Measurements from ENCODE around the gene LRRC27.

Gene LRRC27

DNA sequence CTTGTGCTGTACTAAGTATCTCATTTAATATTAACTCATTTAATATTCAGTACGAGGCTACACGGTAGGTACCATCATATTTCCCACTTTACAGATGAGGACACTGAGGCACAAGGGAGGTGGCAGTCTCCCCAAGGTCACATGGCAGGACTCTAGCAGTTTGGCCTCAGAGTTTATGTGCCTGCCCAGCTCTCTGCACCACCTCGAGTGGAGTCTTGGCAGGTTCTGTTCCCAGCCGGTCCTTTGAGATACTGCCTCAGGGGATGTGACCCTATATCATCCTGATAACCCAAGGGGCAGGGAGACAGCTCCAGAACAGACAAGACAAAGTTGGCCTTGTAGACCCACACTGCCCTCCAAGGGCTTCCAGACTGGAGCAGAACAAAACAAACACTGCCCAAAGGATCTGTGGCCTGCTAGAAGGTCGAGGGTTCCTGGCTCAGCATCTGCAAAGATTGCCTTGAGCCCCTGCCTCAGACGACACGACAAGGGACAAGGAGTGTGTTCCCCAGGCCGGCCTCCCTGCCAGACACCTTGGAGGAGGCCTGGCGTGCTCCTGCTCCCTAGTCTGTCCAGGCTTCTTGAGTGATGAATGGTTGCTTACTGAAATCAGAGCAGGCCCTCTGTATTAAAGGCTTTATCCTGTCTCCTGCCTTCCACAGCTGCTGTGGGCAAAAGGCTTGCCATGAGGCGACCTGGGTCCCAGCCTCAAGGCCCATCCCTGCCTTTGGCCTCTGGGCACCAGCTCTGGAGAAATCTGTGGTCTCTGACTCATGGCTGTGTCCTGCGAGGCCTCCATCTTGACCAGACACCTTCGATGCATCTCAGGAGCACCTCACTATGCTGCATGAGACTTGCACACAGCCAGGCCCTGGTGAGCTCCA is 61.1 kb downstream of the LRRC27 start:
- no peak for DNase-seq

DNA sequence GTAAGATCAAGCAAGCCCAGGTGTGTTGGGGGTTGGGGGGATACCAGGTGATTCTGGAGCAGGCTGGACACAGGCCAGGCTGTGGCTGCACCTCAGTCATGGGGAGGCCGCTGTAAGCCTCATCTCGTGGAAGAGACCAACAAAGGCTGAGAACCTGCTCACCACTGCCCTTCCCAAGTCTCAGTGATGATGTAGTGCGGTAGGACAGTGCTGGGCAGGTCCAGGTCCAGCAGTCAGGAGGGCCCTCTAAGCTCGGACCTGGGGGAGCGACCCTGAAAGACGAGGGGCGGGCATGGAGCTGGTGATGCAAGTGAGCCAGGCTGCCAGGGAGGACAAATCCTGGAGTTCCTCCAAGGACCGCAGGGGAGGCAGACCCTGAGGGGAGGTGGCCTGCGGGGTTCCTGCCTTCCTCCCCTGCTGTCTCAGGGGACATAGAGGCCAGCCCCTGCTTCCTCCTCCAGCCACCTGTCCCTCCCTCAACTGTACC is 61.7 kb downstream of the LRRC27 start:
- DNase-seq: no peak

DNA sequence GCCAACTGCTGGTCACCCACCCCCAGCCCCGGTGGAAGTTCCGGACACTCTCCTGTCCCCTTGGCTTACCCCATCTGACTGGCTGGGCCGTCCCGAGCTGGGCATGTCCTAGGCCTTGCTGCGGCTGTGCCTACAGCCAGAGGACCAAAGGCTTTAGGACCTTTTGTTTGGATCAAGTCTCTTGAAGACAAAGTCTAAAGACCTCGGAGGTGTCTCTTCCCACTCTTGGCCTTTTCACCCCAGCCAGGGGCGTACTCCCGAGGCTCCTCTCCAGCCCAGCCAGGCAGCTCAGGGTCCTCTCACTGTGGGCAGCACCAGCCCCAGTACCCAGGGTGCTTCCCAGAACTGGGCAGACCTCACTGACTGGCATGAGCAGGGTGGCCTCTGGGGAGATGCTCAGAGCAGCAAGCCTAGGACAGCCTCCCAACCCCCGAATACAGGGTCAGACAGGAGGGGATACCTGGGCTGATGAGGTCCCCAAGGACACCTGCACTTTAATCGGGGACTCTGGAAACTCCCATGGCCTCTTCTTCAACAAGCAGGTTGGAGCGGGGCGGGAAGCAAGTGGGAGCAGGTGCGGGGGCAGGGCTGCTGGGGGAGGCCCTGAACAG is 62.3 kb downstream of the LRRC27 start:
- DNase-seq: no peak

DNA sequence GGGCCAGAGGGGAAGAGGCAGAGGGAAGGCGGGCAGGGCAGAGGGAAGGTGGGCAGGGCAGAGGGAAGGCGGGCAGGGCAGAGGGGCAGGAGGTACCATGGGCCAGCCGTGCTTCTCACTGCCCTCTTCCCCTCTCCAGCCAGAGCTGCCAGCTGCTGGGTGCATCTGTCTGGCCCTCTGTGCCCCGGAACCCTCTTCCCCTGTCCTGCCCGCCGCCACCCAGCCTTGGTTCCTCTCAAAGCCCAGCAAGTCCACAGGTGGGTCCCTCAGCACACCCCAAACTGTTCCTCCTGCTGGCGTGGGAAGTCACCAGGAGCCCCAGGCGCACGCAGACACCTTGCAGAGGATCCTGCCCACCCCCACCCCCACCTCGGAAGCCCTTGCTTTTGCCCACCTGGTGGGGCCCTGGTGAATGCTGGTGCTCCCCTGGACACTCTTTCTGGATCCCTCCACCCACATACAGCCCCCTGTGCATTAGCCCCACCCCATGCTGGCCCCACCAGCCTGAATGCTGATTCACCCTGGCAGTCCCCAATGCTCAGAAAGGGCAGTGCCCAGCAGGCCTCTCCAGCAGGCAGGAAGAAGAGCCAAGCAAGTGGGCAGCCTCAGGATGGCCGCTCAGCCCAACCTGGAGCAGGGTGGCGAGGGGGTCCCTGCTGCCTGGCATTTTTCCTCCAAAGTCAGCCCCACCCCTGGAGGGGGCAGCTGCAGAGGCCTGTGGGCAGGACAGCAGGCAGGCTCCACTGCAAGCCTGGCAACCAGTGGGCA is 63.1 kb downstream of the LRRC27 start:
- no peak for DNase-seq

DNA sequence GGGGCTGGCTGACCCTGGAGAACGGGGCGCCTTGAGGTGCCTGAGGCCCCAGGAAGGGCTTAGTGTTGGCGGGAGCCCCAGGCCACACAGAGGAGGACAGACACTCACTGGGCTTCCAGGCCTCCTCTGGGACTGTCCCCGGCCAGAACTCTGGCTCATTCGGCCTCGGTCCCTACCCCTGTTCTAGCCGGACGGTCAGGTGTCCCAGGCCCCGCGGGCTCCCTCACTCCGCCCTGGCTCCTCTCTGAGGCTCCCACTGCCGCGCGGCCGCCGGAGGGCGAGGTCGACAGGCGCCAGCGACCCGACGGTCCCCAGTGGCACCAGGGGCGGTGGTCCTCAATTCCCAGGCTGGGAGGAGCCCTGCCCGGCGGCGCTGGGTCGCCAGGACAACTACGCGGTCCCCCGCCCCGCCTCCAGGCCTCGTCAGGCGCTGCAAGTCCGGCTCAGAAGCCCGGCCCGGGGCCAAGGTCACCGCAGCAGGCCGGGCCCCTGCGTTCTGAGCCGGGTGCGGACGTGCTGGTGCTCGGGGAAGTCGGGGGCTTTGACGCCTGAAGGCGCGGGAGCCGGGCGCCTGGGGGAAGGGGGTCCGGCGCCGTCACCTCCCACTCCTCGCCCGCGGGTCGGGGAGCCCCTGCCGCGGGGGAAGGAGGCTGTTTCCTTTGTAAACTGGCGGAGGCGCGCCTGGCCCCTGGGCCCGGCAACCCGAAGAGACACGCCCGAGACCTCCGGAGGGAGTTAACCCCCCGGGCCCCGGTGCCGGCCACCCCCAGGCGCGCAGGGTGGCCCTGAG is 63.9 kb downstream of the LRRC27 start:
- no peak for DNase-seq

DNA sequence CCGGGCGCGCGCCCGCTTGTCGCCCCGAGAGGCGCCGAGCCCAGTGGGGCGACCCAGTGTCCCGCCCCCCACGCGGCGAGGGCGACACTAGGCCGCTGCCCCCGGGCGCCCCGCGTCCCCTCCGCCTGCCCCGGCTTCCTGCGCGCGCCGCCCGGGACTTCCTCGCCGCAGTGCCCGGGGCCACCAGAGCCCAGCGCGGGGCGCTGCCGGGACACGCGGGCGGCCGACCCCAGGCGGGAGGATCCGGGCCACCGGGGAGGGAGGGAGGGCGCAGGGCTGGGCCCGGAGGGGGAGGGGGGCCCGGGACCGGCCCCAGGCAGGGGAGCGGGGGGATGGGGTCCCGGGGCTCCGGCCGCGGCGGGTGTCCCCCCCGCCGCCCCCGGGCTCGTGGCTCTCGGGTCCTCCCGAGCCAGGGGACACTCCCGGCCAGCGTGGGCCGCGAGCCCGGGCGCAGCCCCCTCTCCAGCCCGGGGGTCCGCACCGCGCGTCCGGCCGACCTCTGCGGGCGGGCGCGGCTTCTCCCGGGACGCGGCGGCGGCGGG is 64.6 kb downstream of the LRRC27 start:
- DNase-seq: peak; percentile 79

DNA sequence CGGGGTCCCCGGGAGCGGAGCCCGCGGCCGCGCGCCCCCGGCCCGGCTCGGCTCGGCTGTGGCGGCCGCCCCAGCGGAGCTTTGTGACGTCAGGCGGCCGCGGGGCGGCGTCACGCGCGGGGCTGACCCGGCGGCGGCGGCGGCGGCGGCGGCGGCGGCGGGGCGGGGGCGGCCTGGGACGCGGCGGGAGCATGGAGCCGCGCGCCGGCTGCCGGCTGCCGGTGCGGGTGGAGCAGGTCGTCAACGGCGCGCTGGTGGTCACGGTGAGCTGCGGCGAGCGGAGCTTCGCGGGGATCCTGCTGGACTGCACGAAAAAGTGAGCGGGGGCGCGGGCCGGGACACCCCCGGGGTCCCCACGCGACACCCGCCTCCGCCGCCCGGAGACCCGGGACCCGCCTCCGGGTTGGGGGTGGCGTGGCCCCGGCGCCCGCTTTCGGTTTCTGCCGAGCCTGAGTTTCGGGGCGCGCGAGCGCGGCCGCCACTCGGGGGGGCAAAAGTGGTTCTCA is 65.1 kb downstream of the LRRC27 start, which contains the start of gene PWWP2B:
Gene PWWP2B (plus strand): TSS at position 165 of the 506 bp plus-strand sequence. CDS start 27 bp downstream, at position 192.
- peak; percentile 79 for DNase-seq

DNA sequence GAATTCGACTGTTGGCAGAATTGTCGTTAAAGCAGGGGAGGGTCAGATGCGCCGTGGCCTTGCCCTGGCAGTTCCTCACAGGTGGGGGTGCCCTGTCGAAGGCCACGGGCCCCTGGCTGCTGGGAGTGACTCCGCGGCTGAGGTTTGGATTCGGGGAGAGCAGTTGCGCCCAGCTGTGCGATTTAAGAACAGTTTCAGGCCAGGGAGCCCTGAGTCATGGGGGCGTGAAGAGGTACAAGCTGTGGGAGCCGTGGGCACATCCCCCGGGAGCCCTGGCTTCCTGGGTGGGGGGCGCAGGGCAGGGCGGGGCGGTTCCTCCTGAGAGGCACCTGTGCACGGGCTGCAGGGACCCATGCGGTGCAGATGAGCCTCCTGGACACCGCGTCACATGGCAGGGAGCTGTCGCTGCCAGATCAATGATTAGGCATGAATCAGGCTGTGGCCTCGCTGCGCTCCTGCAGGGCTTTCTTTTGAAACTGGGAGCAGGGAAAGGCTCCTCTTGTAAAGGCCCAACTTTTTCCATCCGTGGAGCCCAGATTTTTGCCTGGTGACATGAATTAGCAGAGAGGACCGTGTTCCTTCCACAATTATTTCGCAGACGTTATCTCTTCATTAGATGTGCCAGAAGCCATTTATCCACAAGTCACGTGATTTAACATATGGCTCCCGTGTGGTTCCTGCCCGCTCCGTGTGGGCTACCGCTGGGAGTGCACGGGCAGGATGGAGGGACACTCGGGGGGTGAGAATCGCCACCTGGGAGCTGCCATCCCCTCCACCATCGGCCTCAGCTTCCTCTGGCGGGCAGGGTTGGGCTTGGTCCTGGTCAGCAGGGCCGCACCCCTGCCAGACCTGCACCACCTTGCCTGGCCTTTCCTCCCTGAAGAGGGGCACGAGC is 65.9 kb downstream of the LRRC27 start:
- peak; percentile 56 for DNase-seq

DNA sequence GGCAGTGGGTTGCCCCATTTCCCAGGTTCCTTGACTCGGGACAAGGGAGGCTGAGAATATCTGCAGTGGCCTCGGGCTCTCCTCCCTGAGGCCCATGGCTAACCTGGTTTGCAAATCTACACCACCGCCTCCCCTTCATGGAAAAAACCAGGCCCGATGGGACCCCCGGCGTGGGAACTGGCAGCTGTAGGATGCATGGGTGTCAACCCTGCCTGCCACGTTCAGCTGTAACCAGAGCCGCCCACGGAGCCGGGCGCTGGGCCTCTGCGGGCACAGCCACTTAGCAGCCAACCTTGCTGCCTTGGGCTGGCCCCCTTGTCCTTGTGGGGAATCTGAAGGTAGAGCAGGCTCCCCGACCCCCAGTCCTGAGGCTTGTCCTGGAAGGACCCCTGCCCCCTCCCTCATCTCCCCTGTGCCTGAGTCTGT is 66.6 kb downstream of the LRRC27 start:
- no peak for DNase-seq

DNA sequence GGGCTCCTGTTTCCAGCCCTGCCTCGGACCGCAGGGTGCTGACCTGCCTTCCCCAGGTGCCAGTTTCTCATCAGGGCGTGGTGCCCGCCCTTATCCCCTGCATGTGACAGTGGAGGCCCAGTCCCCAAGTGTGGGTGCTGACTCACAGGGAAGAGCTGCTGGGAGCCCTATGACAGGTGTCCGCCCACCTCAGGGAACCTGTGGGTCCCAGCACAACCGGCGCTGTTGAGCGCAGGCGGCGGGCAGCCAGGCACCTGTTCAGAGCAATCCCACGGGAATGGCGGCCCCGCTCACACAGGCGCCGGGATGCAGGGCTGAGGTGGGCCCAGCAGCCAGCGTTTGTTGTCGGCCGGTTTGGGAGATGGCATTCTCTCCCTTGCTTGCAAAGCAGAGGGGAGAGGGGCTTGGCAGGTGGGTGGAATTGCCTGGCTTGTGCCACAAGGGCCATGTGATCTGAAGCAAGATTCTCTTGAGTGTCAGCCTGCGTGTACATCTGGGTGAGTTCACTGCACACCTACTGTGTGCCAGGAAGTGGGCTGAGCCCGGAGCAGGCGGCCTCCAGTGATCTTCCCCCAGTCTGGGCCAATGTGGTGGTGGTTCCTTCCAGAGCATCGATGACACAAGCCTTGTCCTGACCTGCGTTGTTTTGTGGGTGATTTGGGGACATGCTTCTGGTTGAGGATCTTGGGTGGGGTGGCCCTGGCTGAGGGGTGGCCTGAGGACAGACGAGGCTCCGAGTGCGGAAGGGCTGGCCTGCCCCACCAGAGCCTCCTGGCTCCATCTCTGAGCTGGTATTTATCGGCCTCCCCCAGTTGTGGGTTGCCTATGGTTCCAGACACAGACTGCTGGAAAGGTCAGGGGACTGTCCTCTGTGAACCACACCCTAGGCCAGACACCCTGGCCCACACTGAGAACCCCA is 67.4 kb downstream of the LRRC27 start:
- DNase-seq: no peak

DNA sequence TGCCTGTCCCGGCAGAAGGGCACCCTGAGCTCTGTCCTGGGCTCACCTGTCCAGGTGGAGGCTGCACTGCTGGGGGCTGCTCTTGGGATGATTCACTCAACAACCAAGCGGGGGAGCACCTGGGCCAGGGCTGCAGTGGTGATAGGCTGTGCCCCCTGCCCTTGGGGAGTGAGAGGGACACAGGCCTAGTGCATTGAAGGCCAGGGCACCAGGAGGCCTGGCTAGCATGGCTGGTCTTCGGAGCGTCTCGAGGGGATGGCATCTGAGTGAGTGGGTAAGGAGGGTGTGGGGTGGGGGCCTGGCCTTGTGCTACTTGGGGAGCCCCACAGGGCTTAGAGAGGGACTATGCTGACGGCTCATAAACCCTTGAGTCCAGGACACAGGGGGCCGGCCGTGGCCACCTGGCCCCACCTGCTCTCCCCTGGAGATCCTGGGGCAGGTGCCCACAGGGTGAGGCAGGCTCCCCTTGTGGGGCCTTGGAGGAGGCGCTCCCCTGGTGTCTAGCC is 68.1 kb downstream of the LRRC27 start:
- DNase-seq: no peak

DNA sequence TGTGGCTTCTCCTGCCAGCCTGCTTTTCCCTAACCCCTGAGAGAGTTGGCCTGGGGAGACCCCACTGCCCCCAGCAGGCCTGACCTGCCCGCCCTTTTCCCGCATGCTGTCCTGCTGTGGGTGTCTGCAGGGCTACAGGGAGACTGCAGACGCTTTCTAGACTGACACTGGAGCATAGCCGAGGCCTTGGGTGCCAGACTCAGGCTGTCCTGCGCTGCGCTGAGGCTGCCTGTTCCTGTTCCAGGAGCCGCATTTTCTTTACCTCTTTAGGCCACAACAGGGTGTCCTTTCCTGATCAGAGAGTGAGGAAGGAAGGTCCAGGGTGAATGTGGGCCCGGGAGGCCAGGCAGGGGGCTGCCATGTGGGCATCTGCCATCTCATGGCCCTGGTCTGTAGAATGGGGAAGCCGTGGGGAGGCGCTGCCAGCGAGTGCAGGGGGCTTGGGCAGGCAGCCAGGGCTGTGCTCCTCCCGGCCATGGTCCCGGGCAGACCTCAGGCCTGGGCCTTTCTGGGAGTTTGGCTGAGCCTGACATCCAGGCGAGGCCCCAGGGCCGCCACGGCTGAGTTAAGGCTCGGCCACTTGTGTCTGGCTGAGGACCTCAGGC is 68.7 kb downstream of the LRRC27 start:
- no peak for DNase-seq

DNA sequence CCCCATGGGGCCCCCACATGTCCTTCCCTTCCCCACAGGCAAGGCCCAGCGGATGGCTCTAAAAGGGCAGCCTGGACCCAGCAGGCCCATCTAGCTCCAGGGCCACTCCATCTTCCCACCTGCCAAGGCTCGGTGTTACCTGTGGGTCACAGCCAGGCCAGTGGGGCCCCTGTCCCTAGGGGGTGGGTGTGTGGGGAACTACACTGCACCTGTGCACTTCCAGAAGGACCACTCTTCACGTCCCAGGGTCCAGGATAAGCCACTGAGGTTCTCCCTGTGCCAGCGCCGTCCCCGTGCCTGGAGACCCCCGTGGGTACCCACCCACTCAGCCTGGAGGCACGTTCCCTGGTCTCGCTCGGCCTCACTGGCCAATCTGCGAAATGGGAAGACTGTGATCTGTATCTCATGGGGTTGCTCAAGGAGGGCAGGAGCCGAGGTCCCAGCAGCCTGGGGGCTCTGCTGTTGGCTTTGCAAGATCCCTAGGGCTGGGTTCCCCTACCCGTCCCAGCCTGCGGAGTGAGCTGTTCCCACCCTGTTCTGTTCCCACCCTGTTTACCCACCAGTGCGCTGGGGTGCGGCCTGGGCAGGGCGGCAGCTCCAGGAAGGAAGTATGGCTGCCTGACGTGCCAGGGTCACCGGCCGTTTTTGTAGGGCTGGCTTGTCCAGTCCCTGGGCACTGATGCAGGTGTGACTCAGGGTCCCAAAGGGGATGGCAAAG is 69.6 kb downstream of the LRRC27 start:
- no peak for DNase-seq

DNA sequence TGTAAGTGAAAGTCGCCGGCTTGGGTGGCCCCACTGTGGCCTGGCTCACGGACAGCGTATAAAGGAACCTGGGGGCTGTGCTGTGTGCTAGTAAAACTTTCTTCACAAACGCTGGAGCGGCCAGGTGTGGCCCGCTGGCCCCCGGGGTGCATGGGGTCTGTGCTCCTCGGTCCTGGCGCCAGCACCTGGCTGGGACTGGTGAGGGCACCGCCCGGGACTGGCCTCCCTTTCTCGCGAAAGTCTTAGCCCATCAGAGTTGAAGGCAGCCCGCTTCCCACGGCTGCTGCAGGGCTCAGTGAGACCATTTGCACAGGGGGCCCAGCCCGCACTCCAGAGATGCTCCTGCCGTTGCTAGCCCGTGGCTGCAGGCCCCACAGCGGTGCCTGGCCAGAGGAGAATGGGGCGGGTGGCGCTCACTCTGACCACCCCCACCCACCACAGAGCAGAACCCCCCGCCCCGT is 70.8 kb downstream of the LRRC27 start:
- no peak for DNase-seq

DNA sequence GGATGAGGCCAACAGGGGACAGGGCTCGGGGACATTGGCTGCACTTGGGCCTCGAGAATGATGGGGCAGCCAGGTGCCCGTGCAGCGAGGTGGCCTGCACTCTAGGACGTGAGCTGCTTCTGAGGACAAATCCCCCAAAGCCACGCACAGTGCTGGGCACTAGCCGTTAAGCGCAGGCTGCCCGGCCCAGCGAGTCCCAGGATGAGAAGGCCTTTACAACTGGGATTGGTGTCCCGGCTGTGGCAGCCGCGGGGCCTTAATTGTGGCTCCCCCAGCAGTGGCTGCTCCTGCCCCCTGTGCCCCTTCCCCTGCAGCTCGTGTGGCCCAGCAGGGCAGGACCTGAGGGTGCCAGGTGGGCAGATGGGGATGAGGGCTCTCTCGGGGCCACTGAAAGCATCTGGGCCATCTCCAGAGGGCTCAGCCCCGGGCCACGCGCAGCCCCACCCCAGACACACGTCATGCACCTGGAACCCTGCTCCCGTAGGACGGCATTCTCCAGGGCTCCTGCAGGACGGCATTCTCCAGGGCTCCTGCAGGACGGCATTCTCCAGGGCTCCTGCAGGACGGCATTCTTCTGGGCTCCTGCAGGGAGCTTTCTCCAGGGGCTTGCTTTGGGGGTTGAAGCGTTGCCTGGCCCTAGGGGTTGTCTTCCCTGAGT is 71.6 kb downstream of the LRRC27 start:
- DNase-seq: no peak

DNA sequence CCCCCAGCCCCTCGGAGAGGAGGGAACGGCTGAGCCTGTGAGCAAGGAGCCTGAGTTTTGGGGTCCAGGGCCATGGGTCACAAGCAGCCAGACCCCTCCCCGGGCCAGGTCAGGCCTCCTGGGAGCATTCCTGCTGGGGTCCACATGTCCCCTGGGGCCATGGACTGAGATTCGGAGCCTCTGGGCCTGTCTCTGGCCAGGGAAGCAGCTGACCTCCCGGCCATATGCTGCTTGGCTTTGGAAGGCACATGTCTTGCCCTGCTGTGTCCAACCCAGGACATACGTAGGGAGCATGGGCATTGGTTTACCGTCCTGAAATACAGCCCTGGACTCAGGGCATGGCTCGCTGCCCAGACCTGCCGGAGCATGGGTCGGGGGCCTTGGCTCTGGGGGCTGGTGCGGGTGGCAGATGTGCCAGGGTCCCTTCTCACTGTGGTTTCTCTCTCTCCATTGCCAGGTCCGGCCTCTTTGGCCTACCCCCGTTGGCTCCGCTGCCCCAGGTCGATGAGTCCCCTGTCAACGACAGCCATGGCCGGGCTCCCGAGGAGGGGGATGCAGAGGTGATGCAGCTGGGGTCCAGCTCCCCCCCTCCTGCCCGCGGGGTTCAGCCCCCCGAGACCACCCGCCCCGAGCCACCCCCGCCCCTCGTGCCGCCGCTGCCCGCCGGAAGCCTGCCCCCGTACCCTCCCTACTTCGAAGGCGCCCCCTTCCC is 72.3 kb downstream of the LRRC27 start:
- no peak for DNase-seq

DNA sequence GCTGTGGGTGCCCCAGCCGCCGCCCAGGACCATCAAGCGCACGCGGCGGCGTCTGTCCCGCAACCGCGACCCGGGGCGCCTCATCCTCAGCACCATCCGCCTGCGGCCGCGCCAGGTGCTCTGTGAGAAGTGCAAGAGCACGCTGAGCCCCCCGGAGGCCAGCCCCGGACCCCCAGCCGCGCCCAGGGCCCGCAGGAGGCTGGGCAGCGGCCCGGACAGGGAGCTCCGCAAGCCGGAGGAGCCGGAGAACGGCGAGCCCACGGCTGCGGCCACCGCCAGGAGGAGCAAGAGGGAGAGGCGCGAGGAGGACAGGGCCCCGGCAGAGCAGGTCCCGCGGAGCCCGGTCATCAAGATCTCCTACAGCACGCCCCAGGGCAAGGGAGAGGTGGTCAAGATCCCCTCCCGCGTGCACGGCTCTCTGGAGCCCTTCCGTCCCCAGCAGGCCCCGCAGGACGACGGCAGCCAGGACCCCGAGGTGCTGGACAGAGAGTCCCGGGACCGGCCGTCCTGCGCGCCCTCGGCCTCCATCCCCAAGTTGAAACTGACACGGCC is 73.0 kb downstream of the LRRC27 start:
- DNase-seq: no peak
